NB4 (cell line): ENCODE measurements around the gene FOXP1.

Experiments used
- MAX ChIP-seq: IDR thresholded peaks from 2 replicates; pipeline ENCODE4 v1.6.1; 2011; ENCODE audit warnings: low read depth, low read length
- MYC ChIP-seq: IDR thresholded peaks from 2 replicates; pipeline ENCODE4 v1.6.1; 2011; ENCODE audit warnings: low read depth, low read length
- POLR2A ChIP-seq: IDR thresholded peaks from 2 replicates; pipeline ENCODE4 v1.6.1; 2011; ENCODE audit warnings: mild to moderate bottlenecking; ENCODE audit not compliant: insufficient read length; ENCODE audit errors: extremely low read depth
- TF ChIP-seq, protein P1 (sequence below): IDR thresholded peaks from one replicate; pipeline ENCODE4 v1.5.1; 2012; ENCODE audit warnings: low read depth, low read length

- TF ChIP-seq, protein P1, sequence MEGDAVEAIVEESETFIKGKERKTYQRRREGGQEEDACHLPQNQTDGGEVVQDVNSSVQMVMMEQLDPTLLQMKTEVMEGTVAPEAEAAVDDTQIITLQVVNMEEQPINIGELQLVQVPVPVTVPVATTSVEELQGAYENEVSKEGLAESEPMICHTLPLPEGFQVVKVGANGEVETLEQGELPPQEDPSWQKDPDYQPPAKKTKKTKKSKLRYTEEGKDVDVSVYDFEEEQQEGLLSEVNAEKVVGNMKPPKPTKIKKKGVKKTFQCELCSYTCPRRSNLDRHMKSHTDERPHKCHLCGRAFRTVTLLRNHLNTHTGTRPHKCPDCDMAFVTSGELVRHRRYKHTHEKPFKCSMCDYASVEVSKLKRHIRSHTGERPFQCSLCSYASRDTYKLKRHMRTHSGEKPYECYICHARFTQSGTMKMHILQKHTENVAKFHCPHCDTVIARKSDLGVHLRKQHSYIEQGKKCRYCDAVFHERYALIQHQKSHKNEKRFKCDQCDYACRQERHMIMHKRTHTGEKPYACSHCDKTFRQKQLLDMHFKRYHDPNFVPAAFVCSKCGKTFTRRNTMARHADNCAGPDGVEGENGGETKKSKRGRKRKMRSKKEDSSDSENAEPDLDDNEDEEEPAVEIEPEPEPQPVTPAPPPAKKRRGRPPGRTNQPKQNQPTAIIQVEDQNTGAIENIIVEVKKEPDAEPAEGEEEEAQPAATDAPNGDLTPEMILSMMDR, result no peak
- TF ChIP-seq POLR2A, result no peak
- no peak for TF ChIP-seq MAX
- no peak for TF ChIP-seq MYC
These were observed 210.5 kb downstream of the FOXP1 start for GRCh38 chr3:71372911-71373637.
